HCT116 (cell line): ENCODE data around the gene CCL15. TPM values are rescaled to one million over a fixed set of nuclear protein-coding genes. Genes with fewer than 3 reads are reported as not detected.

Experiments
- ATAC-seq: fragments of 200-7000 bp; cut with Tn5 transposase; 2 replicates; pipeline ENCODE4 v1.9.1; 2020; ENCODE audit warnings: mild to moderate bottlenecking, moderate library complexity
- BruUV-seq: library from RNA; stranded (reverse); fragments of 400-500 nt; replicated peaks from 2 replicates; lab custom pipeline; 2021; lab: Mats Ljungman, UMichigan
- CTCF ChIA-PET: fragments of 300-600 bp; sonication (Branson Sonifier 250); formaldehyde crosslinking; loops from one replicate; lab custom pipeline; 2021; ENCODE audit warnings: antibody characterized with exemption; lab: Charles Lee
- POLR2A ChIA-PET: fragments of 300-600, 350-600 bp; sonication (Branson Sonifier 250); formaldehyde crosslinking; loops from one replicate; lab custom pipeline; 2021; ENCODE audit warnings: antibody characterized with exemption; lab: Charles Lee
- RAD21 ChIA-PET, 2 experiments: fragments of 300-600 bp; sonication (Branson Sonifier 250); formaldehyde crosslinking; loops; one replicate each; lab custom pipeline; 2023; ENCODE audit warnings: low total read pairs in 2 of 2; ENCODE audit not compliant: uncharacterized antibody in 2 of 2, unreplicated experiment in 2 of 2, low non-redundant PET in 1 of 2; lab: Charles Lee
- DNase-seq: peaks from one replicate; pipeline ENCODE4 v3.0.0-alpha.2; 2010; ENCODE audit warnings: low read depth, low spot score
- H2AFZ ChIP-seq: fragments of 200-600 bp; shearing (Covaris generic), sonication (generic); 2 replicates; pipeline ENCODE4 v1.6.1; 2017; ENCODE audit warnings: low read depth, mixed run types, mixed read lengths, antibody characterized with exemption, low read length; ENCODE audit not compliant: poor library complexity, severe bottlenecking
- H3K27ac ChIP-seq: 2 replicates; pipeline ENCODE4 v1.5.1; 2012; ENCODE audit warnings: low read depth, low read length
- H3K27me3 ChIP-seq: fragments of 200-600 bp; sonication (generic); 2 replicates; pipeline ENCODE4 v1.6.1; 2016; ENCODE audit warnings: mixed run types, low read length, mixed read lengths; ENCODE audit not compliant: insufficient read depth
- H3K36me3 ChIP-seq, 2 experiments: fragments of 200-500 bp in 1 of 2; fragments of 200-600 bp in 1 of 2; sonication (Bioruptor generic) in 1 of 2; sonication (generic) in 1 of 2; 2 replicates each; pipeline versions ENCODE4 v1.5.1 to v1.6.1; 2014 to 2016; ENCODE audit warnings: low read length in 2 of 2, inconsistent platforms in 1 of 2, mixed read lengths in 1 of 2, mixed run types in 1 of 2; ENCODE audit not compliant: insufficient read depth in 2 of 2, control insufficient read depth in 1 of 2
- H3K4me1 ChIP-seq, 2 experiments: fragments of 200-600 bp in 1 of 2; sonication (generic) in 1 of 2; 2 replicates each; pipeline versions ENCODE4 v1.5.1 to v1.6.1; 2012 to 2017; ENCODE audit warnings: low read length in 2 of 2, inconsistent platforms in 1 of 2, mild to moderate bottlenecking in 1 of 2, mixed read lengths in 1 of 2, mixed run types in 1 of 2, moderate library complexity in 1 of 2; ENCODE audit not compliant: insufficient read depth in 2 of 2, control insufficient read depth in 1 of 2
- H3K4me2 ChIP-seq: fragments of 200-600 bp; sonication (generic); 2 replicates; pipeline ENCODE4 v1.6.1; 2017; ENCODE audit warnings: mixed run types, low read length, mixed read lengths
- H3K4me3 ChIP-seq, 2 experiments: fragments of 200-600 bp in 1 of 2; sonication (generic) in 1 of 2; replicated peaks in 1 of 2; 2 replicates each; pipeline ENCODE4 v1.5.1; 2011 to 2016; ENCODE audit warnings: low read length in 2 of 2, control low read depth in 1 of 2, low read depth in 1 of 2, mild to moderate bottlenecking in 1 of 2, mixed read lengths in 1 of 2, mixed run types in 1 of 2
- H3K79me2 ChIP-seq: fragments of 200-600 bp; sonication (generic); 2 replicates; pipeline ENCODE4 v1.6.1; 2017; ENCODE audit warnings: mild to moderate bottlenecking, mixed run types, low read length, moderate library complexity, mixed read lengths; ENCODE audit not compliant: insufficient read depth
- H3K9ac ChIP-seq: fragments of 200-600 bp; sonication (generic); 2 replicates; pipeline ENCODE4 v1.6.1; 2016; ENCODE audit warnings: low read length, mixed read lengths
- H3K9me2 ChIP-seq: fragments of 200-600 bp; sonication (generic), shearing (Covaris generic); 2 replicates; pipeline ENCODE4 v1.6.1; 2017; ENCODE audit warnings: mixed run types, mild to moderate bottlenecking, moderate library complexity; ENCODE audit not compliant: insufficient read depth
- H3K9me3 ChIP-seq, 2 experiments: fragments of 200-500 bp in 1 of 2; fragments of 200-600 bp in 1 of 2; sonication (Bioruptor generic) in 1 of 2; sonication (generic) in 1 of 2; 2 replicates each; pipeline ENCODE4 v1.6.1; 2014 to 2017; ENCODE audit warnings: low read length in 2 of 2, mixed read lengths in 2 of 2, inconsistent platforms in 1 of 2, low read depth in 1 of 2, mild to moderate bottlenecking in 1 of 2, mixed run types in 1 of 2, moderate library complexity in 1 of 2; ENCODE audit not compliant: control insufficient read depth in 1 of 2, insufficient read depth in 1 of 2
- H4K20me1 ChIP-seq: fragments of 200-600 bp; sonication (generic), shearing (Covaris generic); 2 replicates; pipeline ENCODE4 v1.6.1; 2017; ENCODE audit warnings: mixed run types, mild to moderate bottlenecking, moderate library complexity; ENCODE audit not compliant: insufficient read depth
- EZH2 ChIP-seq: fragments of 200-600 bp; sonication (generic); IDR thresholded peaks from 2 replicates; pipeline ENCODE4 v1.6.1; 2017; ENCODE audit warnings: antibody characterized with exemption, mixed run types
- EZH2phosphoT487 ChIP-seq: fragments of 200-600 bp; IDR thresholded peaks from 2 replicates; pipeline ENCODE4 v1.6.1; 2018; ENCODE audit warnings: antibody characterized with exemption, borderline replicate concordance
- JUND ChIP-seq: IDR thresholded peaks from 2 replicates; pipeline ENCODE4 v1.6.1; 2012
- POLR2A ChIP-seq: IDR thresholded peaks from 2 replicates; pipeline ENCODE4 v1.7.0; 2011; ENCODE audit warnings: borderline replicate concordance; ENCODE audit not compliant: insufficient read depth, insufficient read length; ENCODE audit errors: extremely low read depth
- POLR2AphosphoS5 ChIP-seq: IDR thresholded peaks from 2 replicates; pipeline ENCODE4 v1.6.1; 2011; ENCODE audit warnings: mild to moderate bottlenecking, low read depth, low read length, moderate library complexity
- RAD21 ChIP-seq: IDR thresholded peaks from 2 replicates; pipeline ENCODE4 v1.6.1; 2012; ENCODE audit warnings: low read depth, mild to moderate bottlenecking
- SIN3A ChIP-seq: IDR thresholded peaks from 2 replicates; pipeline ENCODE4 v1.6.1; 2012; ENCODE audit warnings: low read depth
- SP1 ChIP-seq: IDR thresholded peaks from 2 replicates; pipeline ENCODE4 v1.6.1; 2012; ENCODE audit warnings: low read depth
- SRF ChIP-seq: IDR thresholded peaks from 2 replicates; pipeline ENCODE4 v1.6.1; 2012; ENCODE audit warnings: low read depth
- TCF7L2 ChIP-seq: IDR thresholded peaks from 2 replicates; pipeline ENCODE4 v1.7.0; 2011; ENCODE audit warnings: borderline replicate concordance, inconsistent platforms; ENCODE audit not compliant: insufficient read depth, insufficient read length; ENCODE audit errors: extremely low read depth
- YY1 ChIP-seq: IDR thresholded peaks from 2 replicates; pipeline ENCODE4 v1.6.1; 2011; ENCODE audit warnings: low read length, low read depth, moderate library complexity, mild to moderate bottlenecking; ENCODE audit not compliant: insufficient replicate concordance; ENCODE audit errors: extremely low read depth
- ZFX ChIP-seq: fragments of 450-650 bp; IDR thresholded peaks from 2 replicates; pipeline ENCODE4 v1.6.1; 2017
- intact Hi-C: fragments of 100-400 bp; cut with micrococcal nuclease; formaldehyde crosslinking; loops from 2 replicates; pipeline ENCODE4 v1.10.0; 2022
- total RNA-seq: library from RNA; stranded (reverse); gene quantifications from one replicate; pipeline ENCODE4 v1.2.1, GENCODE V29; 2021; ENCODE audit not compliant: unreplicated experiment
- TF ChIP-seq, protein P1 (sequence below): IDR thresholded peaks from 2 replicates; pipeline ENCODE4 v1.6.1; 2012
- TF ChIP-seq, protein P2 (sequence below): IDR thresholded peaks from 2 replicates; pipeline ENCODE4 v1.6.1; 2012; ENCODE audit warnings: low read depth
- TF ChIP-seq, protein P3 (sequence below): IDR thresholded peaks from 2 replicates; pipeline ENCODE4 v1.6.1; 2011; ENCODE audit warnings: mild to moderate bottlenecking, low read length, moderate library complexity; ENCODE audit not compliant: insufficient replicate concordance; ENCODE audit errors: extremely low read depth
- TF ChIP-seq, protein P4 (sequence below), 3 experiments: fragments of 200-600 bp in 1 of 3; sonication (generic) in 1 of 3; IDR thresholded peaks in 2 of 3; conservative IDR thresholded peaks in 1 of 3; 2 replicates each; pipeline ENCODE4 v1.5.1; 2012 to 2017; ENCODE audit warnings: low read depth in 2 of 3, low read length in 2 of 3, antibody characterized with exemption in 1 of 3, borderline replicate concordance in 1 of 3, control low read depth in 1 of 3, mild to moderate bottlenecking in 1 of 3, mixed read lengths in 1 of 3, mixed run types in 1 of 3, moderate library complexity in 1 of 3; ENCODE audit not compliant: insufficient read depth in 1 of 3

Gene CCL15
- total RNA-seq, 1 experiment from 2014 or later: not detected

DNA sequence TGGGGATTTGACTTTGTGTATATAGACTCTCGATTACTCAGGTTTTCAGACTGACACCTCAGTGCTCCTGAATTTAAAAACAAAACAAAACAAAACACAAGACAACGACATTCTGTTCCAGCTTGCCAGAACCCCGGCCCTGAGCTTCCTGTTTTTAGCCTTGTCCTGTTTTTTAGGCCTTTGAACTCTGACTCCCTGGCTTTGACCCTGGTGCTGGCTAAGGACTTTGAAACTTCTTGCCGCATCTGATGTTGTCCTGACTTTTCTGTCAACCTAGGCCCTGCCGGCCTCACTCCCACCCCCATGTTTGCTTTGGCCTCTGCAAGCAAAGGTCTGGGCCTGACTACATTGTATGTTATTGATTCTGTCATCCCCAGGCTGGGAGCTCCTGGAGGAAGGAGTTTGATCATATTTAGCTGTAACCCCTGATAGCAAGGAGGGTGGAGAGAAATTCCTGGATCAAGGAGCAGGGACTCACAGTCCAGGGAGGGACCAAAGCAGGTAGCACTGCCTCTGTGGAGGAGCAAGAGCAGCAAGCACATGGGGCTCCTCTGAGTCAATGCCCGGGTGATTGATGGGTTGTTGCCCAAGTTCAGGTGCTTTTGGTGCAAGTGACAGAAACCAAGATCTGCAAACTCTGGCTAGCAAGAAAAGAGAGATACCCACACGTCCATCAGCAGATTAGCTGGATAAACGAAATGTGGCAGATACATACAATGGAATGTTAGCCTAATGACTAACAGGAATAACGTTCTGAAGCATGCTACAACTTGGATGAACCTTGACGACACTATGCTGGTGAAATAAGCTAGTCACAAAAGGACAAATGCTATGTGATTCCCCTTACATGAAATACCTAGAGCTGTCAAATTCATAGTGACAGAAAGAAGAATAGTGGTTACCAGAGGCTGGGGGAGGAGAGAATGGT is 27.8 kb downstream of the CCL15 start:
- Histone ChIP-seq H3K4me1 (peaks cover 0 to 3% of the 10 kb centered on the region in 2 experiments; a peak in 1 of 4 replicates), H3K9me3 (no peaks in the 10 kb centered on the region), H3K27me3 (no peaks in the 10 kb centered on the region), H3K36me3 (no peaks in the 10 kb centered on the region), H3K4me3 (no peak overlapping the region), H3K27ac (no peak overlapping the region), H2AFZ (no peak overlapping the region), H3K79me2 (no peaks in the 10 kb centered on the region), H3K9ac (no peak overlapping the region), H3K4me2 (no peak overlapping the region), H4K20me1 (no peaks in the 10 kb centered on the region), H3K9me2 (no peaks in the 10 kb centered on the region)
- intact Hi-C loops: no loop called here
- ChIA-PET RAD21 (interaction anchor here in 1 of 2 experiments (0.9 kb wide), 1 partner anchor 175 kb away, joined by 3 read pairs; no protein-coding TSS in a partner anchor), CTCF (interaction anchor here (0.9 to 1.5 kb wide), 3 partner anchors 99 to 526 kb away, joined by 3 to 7 read pairs (median 5); no protein-coding TSS in a partner anchor), POLR2A (no interaction called here)
- no peak for TF ChIP-seq SIN3A
- TF ChIP-seq, protein P1, sequence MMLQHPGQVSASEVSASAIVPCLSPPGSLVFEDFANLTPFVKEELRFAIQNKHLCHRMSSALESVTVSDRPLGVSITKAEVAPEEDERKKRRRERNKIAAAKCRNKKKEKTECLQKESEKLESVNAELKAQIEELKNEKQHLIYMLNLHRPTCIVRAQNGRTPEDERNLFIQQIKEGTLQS: no peak
- no peak for TF ChIP-seq SRF
- TF ChIP-seq, protein P2, sequence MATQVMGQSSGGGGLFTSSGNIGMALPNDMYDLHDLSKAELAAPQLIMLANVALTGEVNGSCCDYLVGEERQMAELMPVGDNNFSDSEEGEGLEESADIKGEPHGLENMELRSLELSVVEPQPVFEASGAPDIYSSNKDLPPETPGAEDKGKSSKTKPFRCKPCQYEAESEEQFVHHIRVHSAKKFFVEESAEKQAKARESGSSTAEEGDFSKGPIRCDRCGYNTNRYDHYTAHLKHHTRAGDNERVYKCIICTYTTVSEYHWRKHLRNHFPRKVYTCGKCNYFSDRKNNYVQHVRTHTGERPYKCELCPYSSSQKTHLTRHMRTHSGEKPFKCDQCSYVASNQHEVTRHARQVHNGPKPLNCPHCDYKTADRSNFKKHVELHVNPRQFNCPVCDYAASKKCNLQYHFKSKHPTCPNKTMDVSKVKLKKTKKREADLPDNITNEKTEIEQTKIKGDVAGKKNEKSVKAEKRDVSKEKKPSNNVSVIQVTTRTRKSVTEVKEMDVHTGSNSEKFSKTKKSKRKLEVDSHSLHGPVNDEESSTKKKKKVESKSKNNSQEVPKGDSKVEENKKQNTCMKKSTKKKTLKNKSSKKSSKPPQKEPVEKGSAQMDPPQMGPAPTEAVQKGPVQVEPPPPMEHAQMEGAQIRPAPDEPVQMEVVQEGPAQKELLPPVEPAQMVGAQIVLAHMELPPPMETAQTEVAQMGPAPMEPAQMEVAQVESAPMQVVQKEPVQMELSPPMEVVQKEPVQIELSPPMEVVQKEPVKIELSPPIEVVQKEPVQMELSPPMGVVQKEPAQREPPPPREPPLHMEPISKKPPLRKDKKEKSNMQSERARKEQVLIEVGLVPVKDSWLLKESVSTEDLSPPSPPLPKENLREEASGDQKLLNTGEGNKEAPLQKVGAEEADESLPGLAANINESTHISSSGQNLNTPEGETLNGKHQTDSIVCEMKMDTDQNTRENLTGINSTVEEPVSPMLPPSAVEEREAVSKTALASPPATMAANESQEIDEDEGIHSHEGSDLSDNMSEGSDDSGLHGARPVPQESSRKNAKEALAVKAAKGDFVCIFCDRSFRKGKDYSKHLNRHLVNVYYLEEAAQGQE: no peak
- TF ChIP-seq ZFX: no peak
- TF ChIP-seq JUND: no peak
- TF ChIP-seq EZH2phosphoT487: no peak
- TF ChIP-seq, protein P3, sequence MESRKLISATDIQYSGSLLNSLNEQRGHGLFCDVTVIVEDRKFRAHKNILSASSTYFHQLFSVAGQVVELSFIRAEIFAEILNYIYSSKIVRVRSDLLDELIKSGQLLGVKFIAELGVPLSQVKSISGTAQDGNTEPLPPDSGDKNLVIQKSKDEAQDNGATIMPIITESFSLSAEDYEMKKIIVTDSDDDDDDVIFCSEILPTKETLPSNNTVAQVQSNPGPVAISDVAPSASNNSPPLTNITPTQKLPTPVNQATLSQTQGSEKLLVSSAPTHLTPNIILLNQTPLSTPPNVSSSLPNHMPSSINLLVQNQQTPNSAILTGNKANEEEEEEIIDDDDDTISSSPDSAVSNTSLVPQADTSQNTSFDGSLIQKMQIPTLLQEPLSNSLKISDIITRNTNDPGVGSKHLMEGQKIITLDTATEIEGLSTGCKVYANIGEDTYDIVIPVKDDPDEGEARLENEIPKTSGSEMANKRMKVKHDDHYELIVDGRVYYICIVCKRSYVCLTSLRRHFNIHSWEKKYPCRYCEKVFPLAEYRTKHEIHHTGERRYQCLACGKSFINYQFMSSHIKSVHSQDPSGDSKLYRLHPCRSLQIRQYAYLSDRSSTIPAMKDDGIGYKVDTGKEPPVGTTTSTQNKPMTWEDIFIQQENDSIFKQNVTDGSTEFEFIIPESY: no peak
- TF ChIP-seq EZH2: no peak
- TF ChIP-seq SP1: no peak
- no peak for TF ChIP-seq TCF7L2
- no peak for TF ChIP-seq POLR2A
- no peak for TF ChIP-seq POLR2AphosphoS5
- no peak for TF ChIP-seq RAD21
- no peak for TF ChIP-seq YY1
- TF ChIP-seq, protein P4, sequence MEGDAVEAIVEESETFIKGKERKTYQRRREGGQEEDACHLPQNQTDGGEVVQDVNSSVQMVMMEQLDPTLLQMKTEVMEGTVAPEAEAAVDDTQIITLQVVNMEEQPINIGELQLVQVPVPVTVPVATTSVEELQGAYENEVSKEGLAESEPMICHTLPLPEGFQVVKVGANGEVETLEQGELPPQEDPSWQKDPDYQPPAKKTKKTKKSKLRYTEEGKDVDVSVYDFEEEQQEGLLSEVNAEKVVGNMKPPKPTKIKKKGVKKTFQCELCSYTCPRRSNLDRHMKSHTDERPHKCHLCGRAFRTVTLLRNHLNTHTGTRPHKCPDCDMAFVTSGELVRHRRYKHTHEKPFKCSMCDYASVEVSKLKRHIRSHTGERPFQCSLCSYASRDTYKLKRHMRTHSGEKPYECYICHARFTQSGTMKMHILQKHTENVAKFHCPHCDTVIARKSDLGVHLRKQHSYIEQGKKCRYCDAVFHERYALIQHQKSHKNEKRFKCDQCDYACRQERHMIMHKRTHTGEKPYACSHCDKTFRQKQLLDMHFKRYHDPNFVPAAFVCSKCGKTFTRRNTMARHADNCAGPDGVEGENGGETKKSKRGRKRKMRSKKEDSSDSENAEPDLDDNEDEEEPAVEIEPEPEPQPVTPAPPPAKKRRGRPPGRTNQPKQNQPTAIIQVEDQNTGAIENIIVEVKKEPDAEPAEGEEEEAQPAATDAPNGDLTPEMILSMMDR (IDR thresholded peaks at IDR 0.05 in 2 of 3, conservative IDR thresholded peaks at IDR 0.05 in 1 of 3; ENCODE audit: borderline replicate concordance in 1 of 3, insufficient read depth in 1 of 3, low read depth in 2 of 3, low read length in 2 of 3): no peak
- ATAC-seq (no peak), DNase-seq (no peak)
- BruUV-seq: no TSS peak
